ENCODE results near the gene CHD3. TPM values are rescaled to one million over a fixed set of nuclear protein-coding genes. Genes with fewer than 3 reads are reported as not detected.

Gene CHD3
- total and polyA plus RNA-seq, 2 of the 13 experiments (the other 11 are each of a cell fraction or from before 2014, with no cell fraction given) = 2.7 to 3.7 TPM

DNA sequence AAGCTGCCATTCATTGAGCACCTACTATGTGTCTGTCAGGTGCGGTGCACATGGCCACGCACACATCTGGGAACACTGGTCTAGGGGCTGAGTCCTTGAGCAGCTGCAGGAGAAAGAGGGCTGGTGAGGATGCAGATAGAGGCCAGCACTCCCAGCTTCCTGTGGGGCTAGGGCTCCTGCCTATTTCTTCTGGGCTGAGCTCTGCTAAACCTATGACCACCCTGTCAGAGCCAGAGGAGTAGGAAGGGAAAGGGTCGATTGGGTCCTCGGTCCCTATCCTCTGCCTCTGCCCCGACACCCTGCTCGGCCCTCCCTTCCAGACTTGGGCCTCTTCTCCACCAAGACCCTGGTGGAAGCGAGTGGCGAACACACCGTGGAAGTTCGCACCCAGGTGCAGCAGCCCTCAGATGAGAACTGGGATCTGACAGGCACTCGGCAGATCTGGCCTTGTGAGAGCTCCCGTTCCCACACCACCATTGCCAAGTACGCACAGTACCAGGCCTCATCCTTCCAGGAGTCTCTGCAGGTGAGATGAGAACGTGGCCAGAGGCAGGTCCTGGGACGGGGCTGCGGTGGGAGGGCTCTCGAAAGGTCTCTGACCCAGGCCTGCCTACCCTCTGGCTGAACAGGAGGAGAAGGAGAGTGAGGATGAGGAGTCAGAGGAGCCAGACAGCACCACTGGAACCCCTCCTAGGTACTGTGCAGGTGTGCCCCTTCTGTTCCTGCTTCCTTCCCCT, 37.7 kb upstream of the CHD3 start:
- no TSS peak for BruUV-seq (replicated peaks)
- Histone ChIP-seq H3K4me3 (replicated peaks in 1 of 3; ENCODE audit: insufficient read depth in 1 of 3, low read depth in 2 of 3, low read length in 3 of 3) (no peak overlapping the region), H3K27ac (ENCODE audit: extremely low read length, insufficient read depth, low read length) (no peak overlapping the region), H3K4me2 (ENCODE audit: low read depth, low read length) (no peak overlapping the region), H3K4me1 (ENCODE audit: insufficient read depth, low read length) (peaks cover 5% of the 10 kb centered on the region), H3K9ac (ENCODE audit: insufficient read depth, low read depth, low read length) (no peak overlapping the region), H2AFZ (ENCODE audit: low read length) (no peak overlapping the region), H4K20me1 (ENCODE audit: insufficient read depth, low read length) (peaks cover 7% of the 10 kb centered on the region), H3K27me3 (ENCODE audit: control insufficient read depth in 1 of 2, insufficient read depth in 2 of 2, low read length in 2 of 2) (no peaks in the 10 kb centered on the region), H3K36me3 (replicated peaks in 1 of 2; ENCODE audit: control insufficient read depth in 1 of 2, insufficient read depth in 2 of 2, low read length in 2 of 2) (peaks cover 36 to 50% of the 10 kb centered on the region in 2 experiments), H3K79me2 (ENCODE audit: insufficient read depth, low read length) (no peaks in the 10 kb centered on the region), H3K9me3 (ENCODE audit: low read length) (no peaks in the 10 kb centered on the region)
- ATAC-seq (no peak; the same call in 2 of the 3 replicates), DNase-seq (ENCODE audit: low spot score) (no peak), FAIRE-seq (no peak)
- POLR2A ChIA-PET = interaction anchor here (0.6 to 2.2 kb wide), 4 partner anchors 8 to 17 kb away, joined by 3 to 5 read pairs (median 4); partner anchors contain the start of gene KDM6B
- TF ChIP-seq RBM22 (optimal IDR thresholded peaks at IDR 0.05; ENCODE audit: low read length) (peak; percentile 34), TAF15 (IDR thresholded peaks at IDR 0.05; ENCODE audit: low read depth, low read length, poor library complexity, severe bottlenecking) (no peak), HIVEP1 (CRISPR knock-in tag; IDR thresholded peaks at IDR 0.05) (0 out of 2 replicates have a peak, but pooled peaks have one; percentile 1), ZNF7 (CRISPR knock-in tag; IDR thresholded peaks at IDR 0.05) (no peak), ZNF224 (CRISPR knock-in tag; IDR thresholded peaks at IDR 0.05) (no peak)
- intact Hi-C loops (cut with micrococcal nuclease; ENCODE audit: unreplicated experiment) (loop anchor here (1.0 kb wide), 1 partner anchor 29 kb away; no protein-coding TSS in a partner anchor), in situ Hi-C loops (cut with HindIII; ENCODE audit: extremely low pct_ligation_motif_present, low pct_unique_long_range_greater_than_20kb) (no loop called here)
- WGBS (ENCODE audit: low lambda C conversion rate) = 100% methylated on average over 15 of the region's 17 CpGs
- CTCF ChIA-PET (ENCODE audit: low intra/inter-chr PET ratio, low total read pairs) = interaction anchor here (0.9 to 2.7 kb wide), 5 partner anchors 16 to 47 kb away, joined by 4 to 28 read pairs (median 5); no protein-coding TSS in a partner anchor
